NAMALWA (cell line): Measurements from ENCODE around the gene UNCX.

Experiments
- DNase-seq: peaks from one replicate; pipeline ENCODE4 v3.0.0-alpha.2; 2015; ENCODE audit warnings: low spot score

The UNCX gene

GRCh38 chr7:1232103-1232466 lies 587 bp upstream of the UNCX start:
- DNase-seq, result no peak

- DNase-seq, result no peak
Measured at GRCh38 chr7:1233333-1234048, 819 bp downstream of the UNCX start.

- DNase-seq, result no peak
Measured at GRCh38 chr7:1234049-1234880, 1.6 kb downstream of the UNCX start.

GRCh38 chr7:1234881-1235500 lies 2.3 kb downstream of the UNCX start:
- no peak for DNase-seq

GRCh38 chr7:1235501-1236131 lies 2.9 kb downstream of the UNCX start:
- no peak for DNase-seq

- no peak for DNase-seq
Measured at GRCh38 chr7:1236132-1236661, 3.5 kb downstream of the UNCX start.

- DNase-seq, result no peak
Measured at GRCh38 chr7:1236831-1237701, 4.4 kb downstream of the UNCX start.

- DNase-seq, result no peak
Measured at GRCh38 chr7:1237704-1238255, 5.1 kb downstream of the UNCX start.

GRCh38 chr7:1238450-1238882 lies 5.8 kb downstream of the UNCX start:
- DNase-seq, result no peak

- DNase-seq, result no peak
Measured at GRCh38 chr7:1238931-1239802, 6.5 kb downstream of the UNCX start.

- no peak for DNase-seq
Measured at GRCh38 chr7:1239803-1240516, 7.3 kb downstream of the UNCX start.

- DNase-seq, result no peak
Measured at GRCh38 chr7:1240517-1241257, 8.0 kb downstream of the UNCX start.

GRCh38 chr7:1241258-1241602 lies 8.6 kb downstream of the UNCX start:
- DNase-seq, result no peak

- no peak for DNase-seq
Measured at GRCh38 chr7:1241603-1242255, 9.1 kb downstream of the UNCX start.

- DNase-seq, result no peak
Measured at GRCh38 chr7:1242256-1242605, 9.6 kb downstream of the UNCX start.

- DNase-seq, result no peak
Measured at GRCh38 chr7:1242606-1243289, 10.1 kb downstream of the UNCX start.

- no peak for DNase-seq
Measured at GRCh38 chr7:1243290-1243963, 10.8 kb downstream of the UNCX start.
